Subcutaneous adipose tissue (tissue), 4 donors: ENCODE results near the gene C8G. TPM values are rescaled to one million over a fixed set of nuclear protein-coding genes. Genes with fewer than 3 reads are reported as not detected.

Experiments
- CTCF ChIP-seq: fragments of 450-650 bp; IDR thresholded peaks from one replicate; pipeline ENCODE4 v1.5.1; 2016; ENCODE audit warnings: low read depth, mild to moderate bottlenecking, control low read depth, antibody characterized with exemption, moderate library complexity
- total RNA-seq, 4 donors: library from RNA; depleted of rRNA; stranded (reverse); fragments of >200 nt; gene quantifications; one replicate each; pipeline ENCODE4 v1.1.0, GENCODE V29; 2016

Gene C8G
- total RNA-seq, 4 donors from 2014 or later = 2.6 TPM; not detected in 3

- no peak for TF ChIP-seq CTCF
Observed at GRCh38 chr9:136991993-136992818, 47.2 kb downstream of the C8G start, which contains the start of gene PAXX. Gene PAXX (plus strand): TSS chr9:136992422. CDS start chr9:136992444, 22 bp downstream.

- no peak for TF ChIP-seq CTCF
Observed at GRCh38 chr9:136992819-136993369, 47.9 kb downstream of the C8G start.

GRCh38 chr9:136994180-136994887, 49.3 kb downstream of the C8G start:
- no peak for TF ChIP-seq CTCF

GRCh38 chr9:136994888-136995230, 49.8 kb downstream of the C8G start:
- TF ChIP-seq CTCF = no peak

GRCh38 chr9:136995362-136995761, 50.3 kb downstream of the C8G start:
- TF ChIP-seq CTCF = no peak

GRCh38 chr9:136995772-136996311, 50.8 kb downstream of the C8G start:
- no peak for TF ChIP-seq CTCF

Other genes with a start within 250 kb of the C8G start
- 1 to 10 TPM; 1.9 to 7.9 (median 5.6) TPM for gene DIPK1B, start 232.7 kb upstream of the C8G start, total RNA-seq
- gene LCN10, start 202.3 kb upstream of the C8G start, total RNA-seq = 1 to 10 TPM in 3 of 4 donors, under 1 TPM in 1; 0.68 to 8.6 (median 3.8) TPM
- 10 to 100 TPM in 2 of 4 donors, 1 to 10 TPM in 2; 2.4 to 18.3 (median 7.9) TPM for gene LCN6, start 196.7 kb upstream of the C8G start, total RNA-seq
- gene LCN8, start 187.0 kb upstream of the C8G start, total RNA-seq = not detected
- gene LCN15, start 180.7 kb upstream of the C8G start, total RNA-seq = not detected
- gene TMEM141, start 153.9 kb upstream of the C8G start, total RNA-seq = 10 to 100 TPM; 22.2 to 68.8 (median 54.4) TPM
- gene CCDC183, start 148.9 kb upstream of the C8G start, total RNA-seq = 1 to 10 TPM in 2 of 4 donors, under 1 TPM in 2; 0.51 to 2.4 (median 1.5) TPM
- 10 to 100 TPM; 29.4 to 78.2 (median 33.4) TPM for gene RABL6, start 137.3 kb upstream of the C8G start, total RNA-seq
- 1 to 10 TPM in 1 of 4 donors, under 1 TPM in 3; 0.33 to 3.0 (median 0.48) TPM for gene AJM1, start 102.8 kb upstream of the C8G start, total RNA-seq
- gene PHPT1, start 95.8 kb upstream of the C8G start, total RNA-seq = 10 to 100 TPM; 31.8 to 56.6 (median 45.7) TPM
- gene MAMDC4, start 92.9 kb upstream of the C8G start, total RNA-seq = 1 to 10 TPM in 2 of 4 donors, under 1 TPM in 1, not detected in 1; 0.68 to 1.5 (median 1.1) TPM
- gene EDF1, start 78.9 kb upstream of the C8G start, total RNA-seq = 100 to 1,000 TPM; 187 to 332 (median 293) TPM
- 1 to 10 TPM; 2.9 to 7.7 (median 6.1) TPM for gene TRAF2, start 58.7 kb upstream of the C8G start, total RNA-seq
- gene FBXW5, start 505 bp upstream of the C8G start, total RNA-seq = 100 to 1,000 TPM in 3 of 4 donors, 10 to 100 TPM in 1; 87.9 to 363 (median 126) TPM
- gene LCN12, start 7.0 kb downstream of the C8G start, total RNA-seq = not detected
- gene PTGDS, start 32.3 kb downstream of the C8G start, total RNA-seq = 10 to 100 TPM; 15.5 to 57.3 (median 26.8) TPM
- gene LCNL1, start 37.8 kb downstream of the C8G start, total RNA-seq = not detected
- gene PAXX, start 47.2 kb downstream of the C8G start, total RNA-seq = 10 to 100 TPM in 3 of 4 donors, 1 to 10 TPM in 1; 5.1 to 30.6 (median 26.9) TPM
- 1 to 10 TPM in 2 of 4 donors, not detected in 2; 1.8 to 2.2 TPM for gene CLIC3, start 51.3 kb downstream of the C8G start, total RNA-seq
- 10 to 100 TPM; 13.5 to 58.6 (median 19.3) TPM for gene ABCA2, start 83.0 kb downstream of the C8G start, total RNA-seq
- under 1 TPM in 2 of 4 donors, not detected in 2; 0.22 to 0.34 TPM for gene FUT7, start 86.8 kb downstream of the C8G start, total RNA-seq
- 10 to 100 TPM; 17.5 to 61.6 (median 29.8) TPM for gene NPDC1, start 100.9 kb downstream of the C8G start, total RNA-seq
- not detected for gene ENTPD2, start 108.8 kb downstream of the C8G start, total RNA-seq
- under 1 TPM in 3 of 4 donors, not detected in 1; 0.19 to 0.66 (median 0.51) TPM for gene SAPCD2, start 125.3 kb downstream of the C8G start, total RNA-seq
- 10 to 100 TPM in 3 of 4 donors, 1 to 10 TPM in 1; 6.7 to 14.8 (median 11.2) TPM for gene UAP1L1, start 132.3 kb downstream of the C8G start, total RNA-seq
- gene MAN1B1, start 141.7 kb downstream of the C8G start, total RNA-seq = 10 to 100 TPM; 19.1 to 61.9 (median 47.8) TPM
- 100 to 1,000 TPM in 3 of 4 donors, 10 to 100 TPM in 1; 57.4 to 135 (median 117) TPM for gene DPP7, start 169.5 kb downstream of the C8G start, total RNA-seq
- gene GRIN1, start 193.9 kb downstream of the C8G start, total RNA-seq = not detected
- not detected for gene LRRC26, start 224.8 kb downstream of the C8G start, total RNA-seq
- gene TMEM210, start 226.8 kb downstream of the C8G start, total RNA-seq = not detected
- gene ANAPC2, start 243.3 kb downstream of the C8G start, total RNA-seq = 10 to 100 TPM; 11.6 to 53.1 (median 22.6) TPM
- gene SSNA1, start 243.4 kb downstream of the C8G start, total RNA-seq = 10 to 100 TPM; 26.7 to 69.3 (median 55.8) TPM